ENCODE results near the gene AK9. TPM values are rescaled to one million over a fixed set of nuclear protein-coding genes. Genes with fewer than 3 reads are reported as not detected.

The AK9 gene
- 3.5 and 5.1 TPM in 2 replicates for total RNA-seq

DNA sequence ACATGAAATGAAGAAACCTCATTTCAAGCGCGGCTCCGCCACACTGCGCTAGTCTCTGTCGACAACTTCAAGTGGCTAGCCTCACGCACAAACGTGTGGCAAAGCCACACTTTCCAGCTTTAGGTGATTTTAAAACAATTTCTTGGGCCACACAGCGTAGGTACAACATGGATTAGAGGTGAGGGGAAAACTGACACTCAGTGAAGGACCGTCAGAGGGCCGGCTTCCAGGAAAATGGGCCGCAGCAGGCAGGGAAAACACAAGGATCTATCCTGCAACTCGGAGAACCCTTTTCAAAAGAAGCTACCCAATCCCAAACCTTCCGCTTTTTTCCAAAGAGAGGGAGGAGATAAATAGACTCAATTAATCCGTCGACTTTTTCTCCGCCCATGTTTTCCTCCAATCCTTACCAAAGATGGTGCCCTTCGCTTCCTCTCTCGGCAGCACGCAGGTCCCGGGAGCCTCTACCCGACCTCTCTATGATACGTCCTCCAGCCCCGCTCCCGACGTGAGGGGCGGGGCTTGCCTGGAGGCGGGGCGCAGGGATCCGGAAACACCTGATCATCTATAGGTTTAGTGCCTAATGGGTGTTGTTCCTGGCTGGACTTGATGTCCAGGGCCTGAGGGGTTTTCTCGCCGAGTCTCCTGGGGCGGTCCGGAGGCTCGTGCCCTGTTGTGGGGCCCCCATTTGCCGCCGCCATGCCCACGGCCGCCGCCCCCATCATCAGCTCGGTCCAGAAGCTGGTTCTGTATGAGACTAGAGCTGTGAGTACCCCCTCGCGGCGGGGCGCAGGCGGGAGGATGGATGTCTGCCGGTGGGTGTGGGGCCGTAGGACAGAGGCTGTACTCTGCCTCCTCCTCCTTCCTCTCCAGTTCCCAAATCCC is at the start of gene AK9, which contains the start of gene FIG4:
Gene AK9 (minus strand): TSS at position 466 of the 885 bp plus-strand sequence. CDS start 15,457 bp downstream, outside the sequence.
Gene FIG4 (plus strand): TSS at position 560 of the 885 bp plus-strand sequence. CDS start 140 bp downstream, at position 700.

DNA sequence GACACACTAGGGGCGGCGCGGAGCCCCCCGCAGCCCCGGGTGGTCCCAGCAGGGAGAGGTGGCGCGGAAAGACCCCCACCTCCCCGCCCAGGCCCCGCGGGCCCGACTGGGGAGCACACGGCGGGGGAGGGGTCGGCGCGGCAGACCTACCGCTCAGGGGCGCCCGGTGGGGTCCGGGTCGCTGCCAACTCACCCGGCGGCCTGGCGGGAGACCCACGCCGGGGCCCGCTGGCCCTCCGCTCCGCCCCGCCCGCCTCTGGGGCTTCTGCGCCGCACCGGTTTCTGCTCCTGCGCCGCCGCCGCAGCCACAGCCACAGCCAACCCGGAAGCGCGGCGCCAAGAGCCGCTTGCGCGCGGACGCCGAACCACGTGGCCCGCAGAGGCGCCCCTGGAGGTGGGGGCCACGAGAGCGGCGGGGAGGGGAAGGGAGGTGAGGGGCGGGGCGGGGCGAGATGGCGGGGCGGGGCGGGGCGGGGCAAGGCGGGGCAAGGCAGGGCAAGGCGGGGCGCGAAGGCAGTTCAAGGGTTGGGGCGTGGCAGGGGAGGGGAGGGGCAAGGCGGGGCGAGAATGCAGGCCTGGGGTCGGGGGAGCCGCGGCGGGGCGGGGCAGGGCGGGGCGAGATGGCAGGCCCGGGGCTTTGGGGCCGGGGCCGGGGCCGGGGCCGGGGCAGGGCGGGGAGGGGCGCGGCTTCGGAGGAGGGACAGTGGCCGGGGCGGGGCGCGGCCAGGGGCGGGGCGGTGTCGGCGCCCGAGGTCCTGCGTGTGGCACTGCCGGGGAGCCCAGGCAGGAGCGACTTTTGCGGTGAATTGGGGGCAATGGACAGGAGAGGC is 207.9 kb downstream of the AK9 start, which contains the start of gene ZBTB24:
Gene ZBTB24 (minus strand): TSS at position 315 of the 830 bp plus-strand sequence. CDS start 1,193 bp downstream, outside the sequence.

GRCh38 chr6:109455437-109456110 is 235.4 kb downstream of the AK9 start, which contains the start of gene MICAL1:
TSS of gene MICAL1 (minus strand) at chr6:109455772. CDS start at chr6:109454196, 1,576 bp downstream.

Other genes starting within 250 kb of the AK9 start
- gene MICAL1, start 235.4 kb downstream of the AK9 start, total RNA-seq: 45.3 and 52.2 TPM in 2 replicates
- gene ZBTB24, start 208.0 kb downstream of the AK9 start, total RNA-seq: 5.5 and 7.7 TPM in 2 replicates
- 11.4 and 16.7 TPM in 2 replicates for gene FIG4, start 94 bp upstream of the AK9 start, total RNA-seq